WERI-Rb-1 (cell line): Measurements from ENCODE around the gene ACBD5.

Experiments
- DNase-seq: peaks from one replicate; pipeline ENCODE4 v3.0.0-alpha.2; 2020
- H3K27ac ChIP-seq: fragments of 250-450 bp; sonication (Bioruptor Pico); 2 replicates; pipeline ENCODE4 v1.5.1; 2020; ENCODE audit warnings: mild to moderate bottlenecking, moderate library complexity
- H3K27me3 ChIP-seq: fragments of 250-450 bp; sonication (Bioruptor Pico); 2 replicates; pipeline ENCODE4 v1.5.1; 2021; ENCODE audit warnings: mild to moderate bottlenecking, low read depth, moderate library complexity; ENCODE audit not compliant: insufficient read depth, severe bottlenecking
- H3K36me3 ChIP-seq: fragments of 250-450 bp; sonication (Bioruptor Pico); 2 replicates; pipeline ENCODE4 v1.5.1; 2020; ENCODE audit warnings: mild to moderate bottlenecking, moderate library complexity
- H3K4me3 ChIP-seq: 2 replicates; pipeline ENCODE4 v1.5.1; 2011; ENCODE audit warnings: low read depth, mild to moderate bottlenecking, control low read depth, low read length
- H3K9me3 ChIP-seq: fragments of 250-450 bp; sonication (Bioruptor Pico); 2 replicates; pipeline ENCODE4 v1.5.1; 2021; ENCODE audit warnings: mild to moderate bottlenecking, moderate library complexity; ENCODE audit not compliant: severe bottlenecking
- CTCF ChIP-seq: IDR thresholded peaks from 2 replicates; pipeline ENCODE4 v1.5.1; 2011; ENCODE audit warnings: low read depth, mild to moderate bottlenecking, control low read depth, inconsistent platforms, low read length

The ACBD5 gene

GRCh38 chr10:27197980-27198620 is 42.5 kb downstream of the ACBD5 start:
- no peak for DNase-seq

GRCh38 chr10:27192284-27192683 is 48.3 kb downstream of the ACBD5 start:
- TF ChIP-seq CTCF, result no peak
- H3K27me3 ChIP-seq, result no peaks in the 10 kb centered on the region
- no peaks in the 10 kb centered on the region for H3K36me3 ChIP-seq
- no peaks in the 10 kb centered on the region for H3K9me3 ChIP-seq
- no peak overlapping the region for H3K4me3 ChIP-seq
- no peak for DNase-seq
- no peak overlapping the region for H3K27ac ChIP-seq

More at GRCh38 chr10:27197980-27198620, 42.5 kb downstream of the ACBD5 start:
- Histone ChIP-seq H3K27ac (no peak overlapping the region), H3K27me3 (no peaks in the 10 kb centered on the region), H3K4me3 (no peak overlapping the region), H3K36me3 (no peaks in the 10 kb centered on the region), H3K9me3 (no peaks in the 10 kb centered on the region)
- TF ChIP-seq CTCF, result no peak

GRCh38 chr10:27190508-27190907 is 50.1 kb downstream of the ACBD5 start:
- Histone ChIP-seq H3K36me3 (no peaks in the 10 kb centered on the region; the same call in 1 of the 2 replicates), H3K4me3 (no peak overlapping the region), H3K9me3 (no peaks in the 10 kb centered on the region), H3K27ac (no peak overlapping the region), H3K27me3 (no peaks in the 10 kb centered on the region)
- TF ChIP-seq CTCF, result no peak
- DNase-seq, result no peak

- no peak for TF ChIP-seq CTCF
- no peak for DNase-seq
- Histone ChIP-seq H3K36me3 (no peaks in the 10 kb centered on the region; the same call in none of the 2 replicates), H3K9me3 (no peaks in the 10 kb centered on the region), H3K27me3 (no peaks in the 10 kb centered on the region), H3K4me3 (no peak overlapping the region), H3K27ac (no peak overlapping the region)
Observed at GRCh38 chr10:27188897-27189296, 51.7 kb downstream of the ACBD5 start.

- TF ChIP-seq CTCF, result no peak
- DNase-seq, result no peak
- H3K27me3 ChIP-seq, result no peaks in the 10 kb centered on the region
- H3K9me3 ChIP-seq, result no peaks in the 10 kb centered on the region
- no peaks in the 10 kb centered on the region; the same call in none of the 2 replicates for H3K36me3 ChIP-seq
- H3K4me3 ChIP-seq, result no peak overlapping the region
- H3K27ac ChIP-seq, result no peak overlapping the region
Observed at GRCh38 chr10:27188259-27188658, 52.3 kb downstream of the ACBD5 start.

GRCh38 chr10:27169849-27170248 is 70.7 kb downstream of the ACBD5 start:
- TF ChIP-seq CTCF, result no peak
- no peak overlapping the region for H3K27ac ChIP-seq
- DNase-seq, result no peak
- no peak overlapping the region for H3K4me3 ChIP-seq
- no peaks in the 10 kb centered on the region for H3K27me3 ChIP-seq
- peaks cover 12% of the 10 kb centered on the region for H3K36me3 ChIP-seq
- H3K9me3 ChIP-seq, result no peaks in the 10 kb centered on the region
